Body of pancreas (tissue), 4 donors: ENCODE measurements around the gene TAF1A.

Experiments
- CTCF ChIP-seq, 7 experiments: fragments of 450-650 bp in 4 of 7; fragments of 200-600 bp in 3 of 7; sonication (generic) in 3 of 7; IDR thresholded peaks; one replicate each; pipeline ENCODE4 v1.5.1; 2016 to 2019; ENCODE audit warnings: antibody characterized with exemption in 7 of 7
- POLR2A ChIP-seq, 3 donors: fragments of 450-650 bp; IDR thresholded peaks; one replicate each; pipeline ENCODE4 v1.6.1; 2016; ENCODE audit warnings: antibody characterized with exemption in 3 of 3, mild to moderate bottlenecking in 2 of 3

- TF ChIP-seq CTCF (IDR thresholded peaks at IDR 0.05) (no peak), POLR2A (IDR thresholded peaks at IDR 0.05) (peak in 1 of 3 donors; percentile 4)
These were observed 28.5 kb upstream of the TAF1A start, which contains the start of gene MIA3 for GRCh38 chr1:222618001-222618879.
